AG04450 (cell line): ENCODE data around the gene PSMA8. TPM values are rescaled to one million over a fixed set of nuclear protein-coding genes. Genes with fewer than 3 reads are reported as not detected.
A peak's percentile ranks its signal among the peaks of the same experiment; 100 is the strongest.

ENCODE experiments used
- CTCF ChIA-PET: fragments of 300-600, 350-600 bp; formaldehyde crosslinking; extraction: SDS; loops from one replicate; lab custom pipeline; 2022; ENCODE audit warnings: antibody characterized with exemption, inconsistent platforms; lab: Charles Lee
- POLR2A ChIA-PET: fragments of 350-600 bp; formaldehyde crosslinking; extraction: SDS; loops from one replicate; lab custom pipeline; 2021; ENCODE audit warnings: antibody characterized with exemption, inconsistent platforms; lab: Yijun Ruan, JAX
- DNase-seq: peaks from one replicate; pipeline ENCODE4 v3.0.0-alpha.2; 2011; ENCODE audit warnings: low read depth, low spot score
- H3K27ac ChIP-seq: one replicate; pipeline ENCODE4 v1.5.1; 2012; ENCODE audit warnings: low read depth, low read length, control low read depth
- H3K27me3 ChIP-seq: one replicate; pipeline ENCODE4 v1.6.0; 2012; ENCODE audit warnings: low read length; ENCODE audit not compliant: control insufficient read depth, insufficient read depth
- H3K4me3 ChIP-seq: 2 replicates; pipeline ENCODE4 v1.5.1; 2011; ENCODE audit warnings: mild to moderate bottlenecking, low read depth, low read length, control low read depth
- H3K9me3 ChIP-seq: 2 replicates; pipeline ENCODE4 v1.5.1; 2012; ENCODE audit warnings: low read length; ENCODE audit not compliant: control insufficient read depth, insufficient read depth
- polyA minus RNA-seq: library from RNA; depleted of rRNA, polyadenylated mRNA; stranded (reverse); fragments of >200 nt; gene quantifications from 2 replicates; pipeline ENCODE4 v1.2.3, GENCODE V29; 2011; rRNA and poly(A)+ RNA removed
- polyA plus RNA-seq: library from polyadenylated mRNA; depleted of rRNA; stranded (reverse); fragments of >200 nt; gene quantifications from 2 replicates; pipeline ENCODE4 v1.2.3, GENCODE V29; 2011; rRNA removed
- TF ChIP-seq, protein P1 (sequence below): IDR thresholded peaks from 2 replicates; pipeline ENCODE4 v1.5.1; 2011; ENCODE audit warnings: low read depth, low read length, control low read depth, inconsistent platforms

Gene PSMA8
- polyA plus RNA-seq (not detected in 2 replicates), polyA minus RNA-seq (not detected in 2 replicates)

- ChIA-PET POLR2A (no interaction called here), CTCF (no interaction called here)
- Histone ChIP-seq H3K4me3 (peak within 1 kb of the TSS; percentile 31), H3K27me3 (no peaks in the 10 kb centered on the region), H3K9me3 (no peaks in the 10 kb centered on the region; the same call in 1 of the 2 replicates), H3K27ac (no peak within 1 kb of the TSS)
- DNase-seq: no peak
- TF ChIP-seq, protein P1, sequence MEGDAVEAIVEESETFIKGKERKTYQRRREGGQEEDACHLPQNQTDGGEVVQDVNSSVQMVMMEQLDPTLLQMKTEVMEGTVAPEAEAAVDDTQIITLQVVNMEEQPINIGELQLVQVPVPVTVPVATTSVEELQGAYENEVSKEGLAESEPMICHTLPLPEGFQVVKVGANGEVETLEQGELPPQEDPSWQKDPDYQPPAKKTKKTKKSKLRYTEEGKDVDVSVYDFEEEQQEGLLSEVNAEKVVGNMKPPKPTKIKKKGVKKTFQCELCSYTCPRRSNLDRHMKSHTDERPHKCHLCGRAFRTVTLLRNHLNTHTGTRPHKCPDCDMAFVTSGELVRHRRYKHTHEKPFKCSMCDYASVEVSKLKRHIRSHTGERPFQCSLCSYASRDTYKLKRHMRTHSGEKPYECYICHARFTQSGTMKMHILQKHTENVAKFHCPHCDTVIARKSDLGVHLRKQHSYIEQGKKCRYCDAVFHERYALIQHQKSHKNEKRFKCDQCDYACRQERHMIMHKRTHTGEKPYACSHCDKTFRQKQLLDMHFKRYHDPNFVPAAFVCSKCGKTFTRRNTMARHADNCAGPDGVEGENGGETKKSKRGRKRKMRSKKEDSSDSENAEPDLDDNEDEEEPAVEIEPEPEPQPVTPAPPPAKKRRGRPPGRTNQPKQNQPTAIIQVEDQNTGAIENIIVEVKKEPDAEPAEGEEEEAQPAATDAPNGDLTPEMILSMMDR: no peak
Observed at GRCh38 chr18:26133652-26134051, at the start of gene PSMA8. TSS of gene PSMA8 (plus strand) at chr18:26133869. CDS start at chr18:26133966, 97 bp downstream.

- H3K27me3 ChIP-seq: no peaks in the 10 kb centered on the region
- DNase-seq: no peak
- TF ChIP-seq, protein P1: no peak
- ChIA-PET POLR2A (no interaction called here), CTCF (no interaction called here)
- no peak overlapping the region for H3K4me3 ChIP-seq
- H3K27ac ChIP-seq: no peak overlapping the region
- H3K9me3 ChIP-seq: no peaks in the 10 kb centered on the region
Observed at GRCh38 chr18:26085056-26085455, 48.6 kb upstream of the PSMA8 start.

DNA sequence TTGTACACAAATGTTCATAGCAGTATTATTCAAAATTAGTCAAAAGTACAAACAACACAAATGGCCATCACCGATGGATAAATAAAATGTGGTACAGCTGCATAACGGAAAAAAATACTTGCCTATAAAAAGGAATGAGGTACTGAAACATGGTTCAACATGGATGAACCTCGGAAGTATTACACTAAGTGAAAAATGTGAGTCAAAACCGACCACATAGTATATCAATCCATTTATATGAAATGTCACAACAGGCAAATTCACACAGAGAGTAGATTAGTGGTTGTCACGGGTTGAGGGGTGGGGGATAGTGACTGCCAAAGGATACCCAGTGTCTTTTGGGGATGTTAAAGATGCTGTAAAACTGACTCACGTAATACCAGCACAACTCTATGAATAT, 46.7 kb upstream of the PSMA8 start:
- DNase-seq: no peak
- Histone ChIP-seq H3K9me3 (no peaks in the 10 kb centered on the region), H3K27ac (no peak overlapping the region), H3K4me3 (no peak overlapping the region), H3K27me3 (no peaks in the 10 kb centered on the region)
- ChIA-PET POLR2A (no interaction called here), CTCF (no interaction called here)
- TF ChIP-seq, protein P1: no peak

- DNase-seq: no peak
- H3K27me3 ChIP-seq: no peaks in the 10 kb centered on the region
- CTCF ChIA-PET: no interaction called here
- peak overlapping the region; percentile 87 for H3K4me3 ChIP-seq
- H3K27ac ChIP-seq: no peak overlapping the region
- no peaks in the 10 kb centered on the region for H3K9me3 ChIP-seq
- TF ChIP-seq, protein P1: no peak
- POLR2A ChIA-PET: no interaction called here
Observed at GRCh38 chr18:26088487-26088886, 45.2 kb upstream of the PSMA8 start.

GRCh38 chr18:26089293-26090129, 44.2 kb upstream of the PSMA8 start:
- Histone ChIP-seq H3K4me3 (peak overlapping the region; percentile 87), H3K27me3 (no peaks in the 10 kb centered on the region), H3K9me3 (no peaks in the 10 kb centered on the region), H3K27ac (no peak overlapping the region)
- DNase-seq: peak; percentile 8
- CTCF ChIA-PET: no interaction called here
- TF ChIP-seq, protein P1: no peak
- POLR2A ChIA-PET: interaction anchor here (1.4 kb wide), 1 partner anchor 137 kb away, joined by 3 read pairs; the partner anchor contains the start of gene TAF4B
